ENCODE measurements around the gene C22orf23.

DNA sequence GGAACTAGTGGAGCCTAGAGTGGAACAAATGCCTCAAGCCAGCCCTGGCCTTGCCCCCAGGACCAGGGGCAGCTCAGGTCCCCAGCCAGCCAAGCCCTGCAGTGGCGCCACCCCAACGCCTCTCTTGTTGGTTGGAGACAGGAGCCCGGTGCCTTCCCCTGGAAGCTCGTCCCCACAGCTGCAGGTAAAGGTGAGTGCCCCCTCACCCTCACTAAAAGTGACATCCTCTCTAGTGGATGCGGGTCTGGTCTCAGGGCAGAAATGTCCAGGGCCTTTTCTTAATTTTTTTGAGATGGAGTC, 25.8 kb downstream of the C22orf23 start:
- TF ChIP-seq YY1 (IDR thresholded peaks at IDR 0.05; ENCODE audit: insufficient read depth, insufficient read length) (no peak), ZNF274 (IDR thresholded peaks at IDR 0.05; ENCODE audit: low read depth, low read length) (no peak), SUZ12 (IDR thresholded peaks at IDR 0.05; ENCODE audit: extremely low read depth, insufficient read depth, insufficient read length) (no peak)
